GM19043 (cell line): Measurements from ENCODE around the gene PIAS4.
"Not testable (repeated sequence)": the region's sequence is repeated elsewhere in the genome, so short reads cannot be mapped to it uniquely, and the experiment has no call there.

ENCODE experiments used
- ATAC-seq: cut with Tn5 transposase; IDR thresholded peaks from one replicate; pipeline ENCODE4 v1.9.1; 2021; ENCODE audit warnings: low read depth; ENCODE audit not compliant: unreplicated experiment

PIAS4 gene

GRCh38 chr19:3987619-3988371 lies 19.7 kb upstream of the PIAS4 start:
- no peak for ATAC-seq

- no peak for ATAC-seq
Observed at GRCh38 chr19:3990815-3991117, 16.8 kb upstream of the PIAS4 start.

GRCh38 chr19:3995607-3996006 lies 11.9 kb upstream of the PIAS4 start:
- no peak for ATAC-seq

- not testable (repeated sequence) for ATAC-seq
Observed at GRCh38 chr19:3998667-3999412, 8.7 kb upstream of the PIAS4 start.

GRCh38 chr19:4000798-4001197 lies 6.7 kb upstream of the PIAS4 start:
- not testable (repeated sequence) for ATAC-seq

GRCh38 chr19:4005436-4005835 lies 2.1 kb upstream of the PIAS4 start:
- ATAC-seq, result not testable (repeated sequence)

- no peak for ATAC-seq
Observed at GRCh38 chr19:4007836-4008539, 452 bp downstream of the PIAS4 start.

GRCh38 chr19:4009990-4010807 lies 2.7 kb downstream of the PIAS4 start:
- ATAC-seq, result no peak

GRCh38 chr19:4010808-4011110 lies 3.2 kb downstream of the PIAS4 start:
- ATAC-seq, result no peak

- not testable (repeated sequence) for ATAC-seq
Observed at GRCh38 chr19:4011430-4011829, 3.9 kb downstream of the PIAS4 start.

GRCh38 chr19:4012092-4012974 lies 4.8 kb downstream of the PIAS4 start:
- ATAC-seq, result no peak

- ATAC-seq, result no peak
Observed at GRCh38 chr19:4012975-4013634, 5.6 kb downstream of the PIAS4 start.

GRCh38 chr19:4013886-4014540 lies 6.5 kb downstream of the PIAS4 start:
- ATAC-seq, result no peak

- no peak for ATAC-seq
Observed at GRCh38 chr19:4014541-4015491, 7.3 kb downstream of the PIAS4 start.

GRCh38 chr19:4015705-4016402 lies 8.3 kb downstream of the PIAS4 start:
- ATAC-seq, result no peak

GRCh38 chr19:4016486-4016885 lies 8.9 kb downstream of the PIAS4 start:
- ATAC-seq, result no peak
